ENCODE measurements around the gene EVI5.
"Not testable (repeated sequence)": the region's sequence is repeated elsewhere in the genome, so short reads cannot be mapped to it uniquely, and the experiment has no call there.

The EVI5 gene

DNA sequence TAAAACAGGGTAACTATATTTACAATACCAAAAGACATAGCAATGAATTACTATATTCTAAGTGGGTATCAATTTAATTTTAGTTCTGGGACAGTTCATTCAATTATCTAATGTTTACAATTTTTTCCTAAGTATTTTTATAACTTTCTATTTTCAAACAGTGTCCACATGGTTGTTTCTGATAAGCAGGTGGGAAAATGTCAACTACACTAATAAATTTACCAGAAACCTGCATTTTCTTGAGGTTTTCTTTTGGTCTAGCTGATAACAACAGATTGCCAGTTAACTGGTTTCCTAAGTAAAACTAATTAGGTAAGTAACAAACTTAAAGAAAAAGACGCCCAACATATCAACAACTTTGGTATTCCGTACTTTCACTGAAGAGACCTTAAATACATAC lies 213.3 kb downstream of the EVI5 start:
- H3K9me3 Mint-ChIP-seq, result no peaks in the 10 kb centered on the region

GRCh38 chr1:92567211-92567868 lies 217.6 kb downstream of the EVI5 start:
- Mint-ChIP-seq H3K4me1 (ENCODE audit: low read depth) (peaks cover 69% of the 10 kb centered on the region), H3K27me3 (no peaks in the 10 kb centered on the region), H3K36me3 (ENCODE audit: low read depth) (peaks cover 88% of the 10 kb centered on the region), H3K9me3 (no peaks in the 10 kb centered on the region), H3K4me3 (no peak overlapping the region), H3K27ac (no peak overlapping the region)
- no peak for DNase-seq

More for the DNA sequence above, 213.3 kb downstream of the EVI5 start:
- H3K4me3 Mint-ChIP-seq, result peak overlapping the region; percentile 94
- H3K27ac Mint-ChIP-seq, result peak overlapping the region; percentile 65
- no peak for DNase-seq
- no peaks in the 10 kb centered on the region for H3K27me3 Mint-ChIP-seq
- peaks cover 90% of the 10 kb centered on the region for H3K36me3 Mint-ChIP-seq (ENCODE audit: low read depth)
- H3K4me1 Mint-ChIP-seq (ENCODE audit: low read depth), result peaks cover 57% of the 10 kb centered on the region

DNA sequence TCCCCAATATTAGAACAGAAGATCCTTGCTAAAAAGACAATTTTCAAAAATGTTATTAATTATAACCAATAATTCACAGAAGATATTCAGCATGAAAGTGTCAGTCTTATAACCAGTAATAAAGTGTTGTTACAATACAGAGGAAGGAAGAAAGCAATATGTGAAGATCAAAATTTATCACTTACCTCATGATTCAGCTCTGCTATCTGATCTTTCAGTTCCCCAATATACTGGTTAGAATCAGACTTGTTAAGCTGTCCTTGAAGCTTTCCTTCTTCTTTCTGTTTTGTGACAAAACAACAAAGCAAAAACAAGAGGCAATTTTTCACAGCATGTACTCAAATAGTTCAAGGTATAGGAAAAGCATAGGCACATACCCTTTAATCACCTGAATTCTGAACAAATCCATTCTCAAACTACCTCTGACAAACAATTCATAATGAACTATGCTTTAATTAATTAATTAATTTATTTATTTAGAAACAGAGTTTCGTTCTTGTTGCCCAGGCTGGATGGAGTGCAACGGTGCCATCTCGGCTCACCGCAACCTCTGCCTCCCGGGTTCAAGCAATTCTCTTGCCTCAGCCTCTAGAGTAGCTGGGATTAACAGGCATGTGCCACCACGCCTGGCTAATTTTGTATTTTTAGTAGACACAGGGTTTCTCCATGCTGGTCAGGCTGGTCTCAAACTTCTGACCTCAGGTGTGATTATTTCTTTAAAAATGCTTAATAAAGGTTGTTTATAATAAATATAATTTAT lies 221.3 kb downstream of the EVI5 start:
- H3K27ac Mint-ChIP-seq, result peak overlapping the region; percentile 22
- no peaks in the 10 kb centered on the region for H3K9me3 Mint-ChIP-seq
- peaks cover 47% of the 10 kb centered on the region for H3K4me1 Mint-ChIP-seq (ENCODE audit: low read depth)
- no peak for DNase-seq
- no peak overlapping the region for H3K4me3 Mint-ChIP-seq
- H3K27me3 Mint-ChIP-seq, result no peaks in the 10 kb centered on the region
- peaks cover 89% of the 10 kb centered on the region for H3K36me3 Mint-ChIP-seq (ENCODE audit: low read depth)

DNA sequence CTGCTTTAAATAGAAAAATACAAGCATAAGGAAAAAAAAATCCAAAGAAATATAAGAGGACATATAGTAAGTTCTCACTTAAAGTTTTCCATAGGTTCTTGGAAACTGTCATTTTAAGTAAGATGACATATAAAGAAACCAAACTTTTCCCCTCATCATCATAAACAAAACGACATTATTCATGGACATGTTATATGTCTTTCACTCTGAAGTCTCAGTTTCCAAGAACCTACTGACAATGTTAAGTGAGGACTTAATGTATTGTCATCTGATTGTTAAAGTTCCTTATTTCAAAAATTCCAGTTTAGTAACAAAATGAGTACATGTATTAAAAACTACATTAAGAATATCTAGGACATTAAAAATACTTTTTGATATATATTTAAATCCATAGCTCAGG lies 228.6 kb downstream of the EVI5 start:
- DNase-seq, result no peak
- Mint-ChIP-seq H3K4me1 (ENCODE audit: low read depth) (peaks cover 57% of the 10 kb centered on the region), H3K36me3 (ENCODE audit: low read depth) (peaks cover 97% of the 10 kb centered on the region), H3K4me3 (peak overlapping the region; percentile 46), H3K27ac (peak overlapping the region; percentile 90), H3K27me3 (no peaks in the 10 kb centered on the region), H3K9me3 (no peaks in the 10 kb centered on the region)

DNA sequence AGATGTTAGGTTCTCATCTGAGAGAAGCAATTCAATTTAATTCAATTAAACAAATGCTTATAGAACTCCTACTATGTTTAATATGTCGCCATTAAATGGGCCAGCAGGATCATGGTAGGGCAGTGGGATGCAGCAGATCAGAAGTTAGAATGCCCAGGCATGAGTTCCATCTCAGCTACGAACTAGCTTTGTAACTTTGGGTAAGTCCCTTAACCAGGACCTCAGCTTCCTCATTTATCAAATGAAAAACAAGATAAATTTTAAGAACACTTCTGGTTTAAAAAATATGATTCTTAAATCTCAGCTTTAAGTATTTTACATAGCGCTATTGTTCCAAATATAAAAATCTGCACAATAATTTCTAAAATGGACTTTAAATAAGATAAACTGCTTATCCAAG lies 230.7 kb downstream of the EVI5 start:
- no peaks in the 10 kb centered on the region for H3K27me3 Mint-ChIP-seq
- H3K27ac Mint-ChIP-seq, result peak overlapping the region; percentile 40
- H3K9me3 Mint-ChIP-seq, result peaks cover 4% of the 10 kb centered on the region
- H3K4me1 Mint-ChIP-seq (ENCODE audit: low read depth), result peaks cover 53% of the 10 kb centered on the region
- peaks cover 89% of the 10 kb centered on the region for H3K36me3 Mint-ChIP-seq (ENCODE audit: low read depth)
- DNase-seq, result no peak
- H3K4me3 Mint-ChIP-seq, result no peak overlapping the region

DNA sequence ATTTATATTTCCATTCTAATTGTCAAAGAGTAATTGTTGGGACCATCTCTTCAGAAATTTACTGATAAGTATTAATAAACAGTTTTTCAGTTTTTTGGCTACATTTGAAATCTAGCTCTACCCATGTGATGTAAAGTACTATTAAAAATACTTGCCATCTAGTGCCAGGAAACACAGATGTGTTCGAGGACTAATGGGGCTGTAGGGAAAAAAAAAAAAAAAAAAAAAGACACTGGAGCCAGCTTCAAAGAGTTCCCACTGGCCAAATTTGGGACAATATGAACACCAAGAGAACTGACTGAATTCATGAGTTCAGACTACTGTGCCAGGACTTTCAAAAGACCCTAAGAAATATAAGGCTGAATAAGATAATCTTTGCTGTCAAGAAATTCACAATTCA lies 233.0 kb downstream of the EVI5 start:
- Mint-ChIP-seq H3K4me3 (no peak overlapping the region), H3K36me3 (ENCODE audit: low read depth) (peaks cover 88% of the 10 kb centered on the region), H3K27ac (no peak overlapping the region), H3K27me3 (no peaks in the 10 kb centered on the region), H3K9me3 (peaks cover 4% of the 10 kb centered on the region), H3K4me1 (ENCODE audit: low read depth) (peaks cover 55% of the 10 kb centered on the region)
- DNase-seq, result no peak

GRCh38 chr1:92544756-92545165 lies 240.1 kb downstream of the EVI5 start:
- no peak for DNase-seq
- H3K27ac Mint-ChIP-seq, result no peak overlapping the region
- peaks cover 90% of the 10 kb centered on the region for H3K36me3 Mint-ChIP-seq (ENCODE audit: low read depth)
- H3K4me1 Mint-ChIP-seq (ENCODE audit: low read depth), result peaks cover 75% of the 10 kb centered on the region
- no peaks in the 10 kb centered on the region for H3K27me3 Mint-ChIP-seq
- no peak overlapping the region for H3K4me3 Mint-ChIP-seq
- H3K9me3 Mint-ChIP-seq, result peaks cover 2% of the 10 kb centered on the region

- peaks cover 94% of the 10 kb centered on the region for H3K36me3 Mint-ChIP-seq (ENCODE audit: low read depth)
- H3K4me3 Mint-ChIP-seq, result no peak overlapping the region
- H3K27ac Mint-ChIP-seq, result peak overlapping the region; percentile 81
- no peak for DNase-seq
- no peaks in the 10 kb centered on the region for H3K27me3 Mint-ChIP-seq
- H3K9me3 Mint-ChIP-seq, result no peaks in the 10 kb centered on the region
- H3K4me1 Mint-ChIP-seq (ENCODE audit: low read depth), result peaks cover 86% of the 10 kb centered on the region
Observed at GRCh38 chr1:92543131-92544055, 241.5 kb downstream of the EVI5 start.

DNA sequence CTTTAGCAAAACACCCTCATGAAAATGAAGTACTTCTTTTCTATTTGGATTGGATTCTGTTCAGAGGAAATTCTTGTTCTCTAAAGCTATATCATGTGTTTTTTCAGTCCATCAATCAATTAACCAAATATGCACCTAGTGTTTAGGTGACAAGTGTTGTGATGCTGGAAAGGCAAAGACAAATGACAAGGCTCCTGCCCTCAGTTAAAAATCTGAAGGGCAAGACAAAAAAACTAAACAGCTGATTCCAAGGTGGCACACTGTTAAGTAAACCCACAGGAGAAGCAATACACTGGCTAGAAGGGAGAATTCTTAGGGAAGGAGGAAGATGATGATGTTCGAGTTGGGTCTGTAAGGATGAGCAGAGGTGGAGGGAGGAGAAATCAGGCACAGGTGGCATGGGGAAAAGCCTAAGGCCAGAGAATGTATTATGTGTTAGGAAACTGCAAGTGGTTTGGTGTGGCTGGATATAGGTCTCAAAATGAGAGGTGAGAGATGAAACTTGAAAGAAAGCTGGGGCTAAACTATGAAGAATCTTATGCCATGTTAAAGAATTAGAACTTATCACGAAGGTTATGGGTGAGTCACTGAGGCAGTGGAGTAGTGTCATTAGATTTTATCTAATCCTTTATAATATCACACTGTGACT lies 246.4 kb downstream of the EVI5 start:
- peaks cover 88% of the 10 kb centered on the region for H3K36me3 Mint-ChIP-seq (ENCODE audit: low read depth)
- H3K9me3 Mint-ChIP-seq, result peaks cover 13% of the 10 kb centered on the region
- H3K4me3 Mint-ChIP-seq, result peak overlapping the region; percentile 63
- H3K27ac Mint-ChIP-seq, result peak overlapping the region; percentile 99
- no peaks in the 10 kb centered on the region for H3K27me3 Mint-ChIP-seq
- peaks cover 94% of the 10 kb centered on the region for H3K4me1 Mint-ChIP-seq (ENCODE audit: low read depth)
- peak; percentile 50 for DNase-seq

DNA sequence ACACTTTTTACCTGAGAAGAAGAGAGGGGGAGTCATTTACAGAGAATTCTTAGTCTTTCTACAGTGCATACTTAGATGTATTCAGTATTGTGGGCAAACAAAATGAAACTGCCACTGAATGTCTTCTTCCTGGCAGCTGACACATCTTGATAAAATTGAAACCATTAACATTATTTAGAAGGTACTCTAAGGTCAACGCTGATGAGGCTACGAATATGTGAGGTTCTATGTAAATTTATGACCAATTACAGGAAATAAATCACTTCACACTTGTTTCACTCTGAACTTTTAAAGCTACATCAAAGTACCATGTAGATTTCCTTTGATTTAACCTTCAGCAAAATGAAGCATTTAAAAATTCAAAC lies 246.9 kb downstream of the EVI5 start:
- DNase-seq, result no peak
- peak overlapping the region; percentile 63 for H3K4me3 Mint-ChIP-seq
- no peaks in the 10 kb centered on the region for H3K27me3 Mint-ChIP-seq
- H3K36me3 Mint-ChIP-seq (ENCODE audit: low read depth), result peaks cover 88% of the 10 kb centered on the region
- H3K27ac Mint-ChIP-seq, result peak overlapping the region; percentile 99
- H3K9me3 Mint-ChIP-seq, result peaks cover 13% of the 10 kb centered on the region
- peaks cover 94% of the 10 kb centered on the region for H3K4me1 Mint-ChIP-seq (ENCODE audit: low read depth)

DNA sequence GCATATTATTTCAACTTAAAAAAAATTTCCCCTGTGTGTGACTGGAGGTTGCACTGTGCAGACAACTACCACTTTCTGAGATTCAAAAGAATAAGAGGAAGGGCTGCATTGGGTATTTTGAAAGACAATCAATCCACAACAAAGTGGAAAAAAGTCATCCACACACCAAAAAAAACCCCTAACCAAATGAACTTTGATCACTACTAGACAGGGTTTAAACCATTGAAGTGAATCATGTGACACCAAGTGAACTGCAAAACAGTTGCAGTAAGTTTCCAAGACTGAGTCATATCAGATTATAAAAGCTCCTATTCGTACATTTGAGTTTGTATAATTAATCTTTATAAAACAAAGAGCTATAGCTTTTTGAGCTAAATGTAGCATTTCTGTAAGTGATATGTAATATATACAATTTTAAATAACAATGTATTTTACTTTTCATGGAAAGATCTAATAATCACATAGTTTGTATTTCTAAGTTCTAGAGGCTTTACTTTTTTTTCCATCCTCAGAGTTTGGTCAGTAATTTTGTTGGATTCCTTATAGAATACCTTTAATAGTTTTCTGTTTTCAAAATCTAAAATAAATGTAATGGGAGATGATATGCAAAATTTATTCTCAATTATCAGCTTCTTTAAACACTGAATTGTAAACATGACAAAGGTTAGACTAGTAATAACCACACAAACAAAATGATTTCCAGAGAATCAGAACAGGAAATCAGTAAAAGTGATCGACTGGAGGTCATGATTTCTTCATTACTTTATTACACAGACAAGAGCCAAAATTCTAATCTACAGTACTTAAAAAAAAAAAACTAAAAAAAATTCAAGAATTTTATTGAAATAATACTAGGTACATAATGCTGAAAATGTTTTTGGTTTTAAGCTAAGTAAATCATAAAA lies 247.7 kb downstream of the EVI5 start:
- H3K27me3 Mint-ChIP-seq, result no peaks in the 10 kb centered on the region
- no peak for DNase-seq
- peaks cover 13% of the 10 kb centered on the region for H3K9me3 Mint-ChIP-seq
- H3K4me1 Mint-ChIP-seq (ENCODE audit: low read depth), result peaks cover 94% of the 10 kb centered on the region
- peak overlapping the region; percentile 99 for H3K27ac Mint-ChIP-seq
- H3K4me3 Mint-ChIP-seq, result peak overlapping the region; percentile 63
- H3K36me3 Mint-ChIP-seq (ENCODE audit: low read depth), result peaks cover 88% of the 10 kb centered on the region

GRCh38 chr1:92536211-92536979 lies 248.5 kb downstream of the EVI5 start:
- Mint-ChIP-seq H3K27ac (peak overlapping the region; percentile 99), H3K9me3 (peaks cover 13% of the 10 kb centered on the region), H3K36me3 (ENCODE audit: low read depth) (peaks cover 88% of the 10 kb centered on the region), H3K4me3 (peak overlapping the region; percentile 63), H3K27me3 (no peaks in the 10 kb centered on the region), H3K4me1 (ENCODE audit: low read depth) (peaks cover 94% of the 10 kb centered on the region)
- no peak for DNase-seq

GRCh38 chr1:92532371-92532770 lies 252.5 kb downstream of the EVI5 start:
- peak overlapping the region; percentile 70 for H3K4me3 Mint-ChIP-seq

More at GRCh38 chr1:92532371-92532770, 252.5 kb downstream of the EVI5 start:
- Mint-ChIP-seq H3K36me3 (ENCODE audit: low read depth) (peaks cover 92% of the 10 kb centered on the region), H3K27ac (peak overlapping the region; percentile 96), H3K4me1 (ENCODE audit: low read depth) (peaks cover 77% of the 10 kb centered on the region), H3K9me3 (peaks cover 13% of the 10 kb centered on the region)
- not testable (repeated sequence) for H3K27me3 Mint-ChIP-seq, DNase-seq
